ENCODE measurements around the gene SLC39A3.

Gene SLC39A3

GRCh38 chr19:2739602-2740313 lies at the start of gene SLC39A3:
TSS of gene SLC39A3 (minus strand) at chr19:2740017. CDS start at chr19:2737257, 2,760 bp downstream.
- peak; percentile 91 for DNase-seq

DNA sequence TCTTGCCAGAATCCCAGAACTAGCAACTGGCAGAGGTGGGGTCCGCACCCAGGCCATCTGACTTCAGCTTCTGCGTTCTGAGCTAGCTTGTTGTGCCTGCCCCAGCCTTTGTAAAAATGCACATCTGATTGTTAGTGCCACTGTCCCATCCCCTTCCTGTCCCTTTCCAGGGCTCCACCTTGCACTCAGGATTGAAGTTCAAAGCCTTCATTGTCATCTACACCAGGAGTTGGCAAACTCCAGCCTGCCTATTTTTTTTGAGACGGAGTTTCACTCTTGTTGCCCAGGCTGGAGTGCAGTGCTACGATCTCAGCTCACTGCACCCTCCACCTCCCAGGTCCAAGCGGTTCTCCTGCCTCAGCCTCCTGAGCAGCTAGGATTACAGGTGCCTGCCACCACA lies 48.4 kb upstream of the SLC39A3 start:
- DNase-seq, result no peak

GRCh38 chr19:2787115-2787514 lies 47.3 kb upstream of the SLC39A3 start:
- no peak for DNase-seq

GRCh38 chr19:2785244-2785997 lies 45.6 kb upstream of the SLC39A3 start, which contains the start of gene THOP1:
TSS of gene THOP1 (plus strand) at chr19:2785503. CDS start at chr19:2785663, 160 bp downstream.
- peak; percentile 93 for DNase-seq

GRCh38 chr19:2783781-2784145 lies 43.9 kb upstream of the SLC39A3 start:
- no peak for DNase-seq

GRCh38 chr19:2782936-2783780 lies 43.3 kb upstream of the SLC39A3 start, which contains the start of gene SGTA:
TSS of gene SGTA (minus strand) at chr19:2783273. CDS start at chr19:2769068, 14,205 bp downstream.
- peak; percentile 94 for DNase-seq

DNA sequence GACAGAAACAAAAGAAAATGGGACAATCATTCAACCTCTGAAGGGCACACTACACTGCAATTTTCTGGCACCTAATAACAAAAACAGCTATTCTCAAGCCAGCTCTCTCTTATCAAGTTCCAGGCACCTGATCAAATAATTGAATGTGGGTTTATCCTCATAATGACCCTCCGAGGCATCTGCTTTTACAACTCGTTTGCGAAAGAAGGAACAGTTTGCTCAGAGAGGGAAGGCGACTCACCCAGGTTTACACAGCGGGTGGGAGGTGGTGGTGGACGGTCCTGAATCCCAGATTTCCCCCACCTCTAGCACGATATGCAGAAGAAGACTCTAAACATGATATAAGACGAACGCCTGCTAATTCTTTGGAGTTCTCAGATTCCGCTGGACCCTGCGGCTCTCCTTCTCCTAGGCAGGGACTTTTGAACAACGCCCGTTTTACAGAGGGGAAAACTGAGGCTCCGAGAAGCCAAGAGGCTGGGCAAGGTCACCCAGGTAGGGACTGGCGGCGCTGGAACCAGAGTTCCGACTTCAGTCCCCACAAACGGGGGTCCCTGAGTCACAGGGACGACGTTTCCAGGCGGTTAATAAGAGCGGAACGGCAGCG lies 42.6 kb upstream of the SLC39A3 start:
- no peak for DNase-seq

DNA sequence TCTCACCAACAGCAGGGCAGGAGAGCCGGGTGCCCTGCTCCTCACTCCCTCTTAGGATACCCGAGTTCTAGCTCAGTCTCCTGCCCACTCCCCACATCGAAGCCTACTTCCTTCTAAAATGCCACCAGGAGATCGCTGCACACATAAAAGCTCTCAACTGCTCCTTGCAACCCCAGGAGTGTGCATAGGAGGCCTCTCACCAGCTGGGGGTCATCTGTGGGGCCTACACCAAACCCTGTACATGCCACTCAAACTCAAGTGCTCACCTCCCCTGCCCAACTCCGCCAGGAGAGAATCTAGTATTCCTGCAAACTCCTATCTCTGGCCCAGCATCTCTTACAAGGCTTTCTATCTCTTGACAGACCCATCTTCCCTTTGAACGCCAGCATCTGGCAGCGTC lies 40.5 kb upstream of the SLC39A3 start:
- no peak for DNase-seq

GRCh38 chr19:2779121-2779740 lies 39.4 kb upstream of the SLC39A3 start:
- no peak for DNase-seq

GRCh38 chr19:2777952-2778683 lies 38.3 kb upstream of the SLC39A3 start:
- DNase-seq, result no peak

- DNase-seq, result no peak
These were observed 36.0 kb upstream of the SLC39A3 start for GRCh38 chr19:2775556-2776430.

- no peak for DNase-seq
These were observed 35.2 kb upstream of the SLC39A3 start for GRCh38 chr19:2774953-2775555.

DNA sequence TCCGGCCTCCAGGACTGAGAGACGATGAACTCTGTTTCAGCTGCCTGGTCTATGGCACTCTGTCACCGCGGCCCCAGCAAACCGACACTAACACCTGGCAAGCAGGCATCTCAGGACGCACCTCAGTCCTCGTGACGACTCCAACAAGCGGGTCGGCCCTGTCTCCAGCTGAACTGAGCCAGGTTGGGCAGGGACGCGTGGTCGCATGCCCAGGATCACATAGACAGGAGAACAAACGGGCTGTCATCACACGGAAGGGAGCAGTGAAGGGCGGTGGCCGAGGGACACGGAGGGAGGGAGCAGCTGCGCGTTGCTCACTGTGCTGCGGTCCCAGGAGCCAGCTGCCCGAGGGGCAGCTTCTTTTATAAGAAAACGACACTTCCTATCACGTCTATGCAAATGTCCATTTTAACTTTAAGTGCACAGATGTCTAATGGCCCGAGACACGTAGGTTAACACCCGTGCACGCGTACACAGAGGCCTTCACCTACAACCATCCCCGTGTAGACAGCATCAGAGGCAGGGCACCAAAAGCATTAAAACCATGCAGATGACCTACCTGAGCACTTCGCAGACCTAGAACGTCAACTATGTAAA lies 34.4 kb upstream of the SLC39A3 start:
- no peak for DNase-seq

GRCh38 chr19:2771786-2772674 lies 32.2 kb upstream of the SLC39A3 start:
- no peak for DNase-seq

DNA sequence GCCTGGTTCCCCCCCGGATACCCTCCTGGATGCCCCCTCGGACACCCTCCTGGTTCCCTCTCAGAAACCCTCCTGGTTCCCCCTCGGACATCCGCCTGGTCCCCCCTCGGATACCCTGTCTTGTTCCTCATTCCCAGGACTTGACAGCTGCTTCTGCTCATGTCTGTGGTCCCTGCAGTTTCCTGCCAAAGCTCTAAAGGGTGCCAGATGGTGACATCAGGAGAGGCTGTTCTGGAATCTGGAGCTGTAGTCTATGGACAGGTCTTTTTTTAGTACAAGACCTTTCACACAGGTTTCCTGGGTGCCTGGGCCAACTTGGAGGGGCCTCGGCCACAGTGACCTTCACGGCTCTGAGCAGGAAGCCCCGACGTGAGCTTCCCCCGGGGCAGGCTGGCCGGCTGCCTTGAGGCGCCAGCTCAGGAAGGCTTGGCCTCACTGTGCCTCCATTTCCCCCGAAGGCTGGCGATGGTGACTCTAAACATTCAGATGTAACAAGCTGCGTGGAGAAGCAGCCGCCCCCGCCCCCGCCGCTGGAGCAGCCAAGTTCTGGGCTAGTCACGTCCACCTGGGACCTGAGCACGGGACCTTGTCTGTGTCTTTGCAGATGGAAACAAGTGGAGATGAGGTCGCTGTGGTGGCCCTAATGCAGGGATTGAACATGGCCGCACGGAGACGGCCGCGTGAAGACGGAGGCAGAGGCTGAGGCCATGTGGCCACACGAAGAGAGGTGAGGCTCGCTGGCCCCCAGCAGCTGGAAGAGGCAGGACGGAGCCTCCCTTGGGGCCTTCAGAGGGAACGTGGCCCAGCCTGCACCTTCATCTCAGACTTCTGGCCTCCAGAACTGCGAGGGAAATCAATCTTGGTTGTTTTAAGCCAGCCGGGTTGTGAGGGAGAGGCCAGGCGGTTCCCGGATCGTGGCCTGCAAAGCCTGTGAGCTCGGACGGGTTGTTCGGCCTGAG lies 30.5 kb upstream of the SLC39A3 start:
- DNase-seq, result peak; percentile 65

DNA sequence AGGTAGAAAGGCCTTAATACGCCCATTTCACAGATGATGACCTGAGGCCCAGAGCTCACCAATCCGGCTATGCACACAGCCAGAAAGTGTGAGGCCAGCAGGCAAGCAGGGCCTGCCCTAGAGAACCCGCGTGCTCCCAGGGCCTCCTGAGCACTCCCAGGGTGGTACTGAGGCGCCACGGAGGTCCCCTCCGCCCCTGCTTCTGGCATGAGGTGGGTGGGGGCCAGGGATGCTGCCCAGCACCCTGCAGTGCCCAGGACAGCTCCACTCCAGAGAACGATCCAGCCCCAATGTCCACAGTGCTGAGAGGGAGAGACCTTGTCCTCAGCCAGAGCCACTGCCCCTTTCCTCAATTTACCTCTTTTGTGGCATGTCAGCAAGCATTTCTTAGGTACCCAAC lies 29.4 kb upstream of the SLC39A3 start:
- no peak for DNase-seq

DNA sequence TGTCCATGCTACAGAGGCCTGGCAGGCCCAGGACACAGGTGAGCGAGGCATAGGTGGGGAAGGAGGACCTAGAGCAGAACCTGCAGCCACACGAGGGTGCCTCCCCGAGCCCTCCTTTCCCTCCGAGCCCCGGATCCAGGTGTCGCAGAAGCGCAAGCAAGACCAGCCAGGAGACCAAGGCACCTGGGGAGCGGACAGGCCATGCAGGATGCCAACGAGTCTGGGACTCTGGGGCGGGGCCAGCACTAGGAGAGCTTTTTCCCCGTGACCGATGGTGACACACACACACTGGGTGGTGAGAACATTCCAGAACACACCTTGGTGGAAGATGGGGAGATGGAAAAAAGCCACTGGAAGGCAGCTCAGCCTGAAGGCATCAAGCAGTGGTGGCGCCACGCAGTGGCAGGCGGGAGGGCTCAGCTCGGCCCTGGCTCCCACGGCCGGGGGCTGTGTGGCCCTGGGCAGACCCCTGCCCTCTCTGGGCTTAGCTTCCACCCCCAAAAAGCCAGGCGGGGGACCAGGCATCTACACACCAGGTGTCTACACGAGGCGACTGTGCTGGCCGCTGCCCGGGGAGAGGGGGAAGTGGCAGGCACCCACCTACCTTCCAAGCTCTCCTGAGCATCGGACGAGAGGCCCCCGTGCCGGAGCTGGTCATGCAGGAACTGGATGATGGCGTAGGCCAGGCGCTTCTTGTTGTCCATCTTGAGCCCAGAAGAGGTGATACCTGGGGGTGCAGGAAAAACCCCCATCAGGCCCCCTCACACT lies 28.7 kb upstream of the SLC39A3 start:
- no peak for DNase-seq

All from NCI-H1694 treated with DMSO at 0.1 percent for 48 hours (cell line).